ENCODE data around the gene ST7.
"Not testable (repeated sequence)": the region's sequence is repeated elsewhere in the genome, so short reads cannot be mapped to it uniquely, and the experiment has no call there.

Gene ST7

DNA sequence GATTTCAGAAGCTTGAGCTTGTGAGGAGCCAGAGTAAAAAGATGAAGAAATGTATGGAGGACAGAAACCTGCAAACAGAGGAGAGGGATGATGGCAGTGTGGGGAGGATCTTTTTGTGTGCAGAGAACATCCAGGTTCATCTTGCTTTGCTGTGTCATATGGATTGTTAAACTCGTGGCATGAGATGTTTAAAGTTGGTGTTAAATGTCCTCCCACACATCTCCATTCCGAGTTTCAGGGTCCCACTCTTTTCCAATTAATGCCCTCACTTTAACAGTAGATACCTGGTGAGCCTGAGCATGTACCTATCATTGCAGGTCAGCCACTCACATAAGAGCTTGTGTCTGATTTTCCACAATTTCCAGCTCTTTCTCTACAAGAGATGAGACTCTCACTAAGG is 147.7 kb downstream of the ST7 start:
- no peak for DNase-seq

DNA sequence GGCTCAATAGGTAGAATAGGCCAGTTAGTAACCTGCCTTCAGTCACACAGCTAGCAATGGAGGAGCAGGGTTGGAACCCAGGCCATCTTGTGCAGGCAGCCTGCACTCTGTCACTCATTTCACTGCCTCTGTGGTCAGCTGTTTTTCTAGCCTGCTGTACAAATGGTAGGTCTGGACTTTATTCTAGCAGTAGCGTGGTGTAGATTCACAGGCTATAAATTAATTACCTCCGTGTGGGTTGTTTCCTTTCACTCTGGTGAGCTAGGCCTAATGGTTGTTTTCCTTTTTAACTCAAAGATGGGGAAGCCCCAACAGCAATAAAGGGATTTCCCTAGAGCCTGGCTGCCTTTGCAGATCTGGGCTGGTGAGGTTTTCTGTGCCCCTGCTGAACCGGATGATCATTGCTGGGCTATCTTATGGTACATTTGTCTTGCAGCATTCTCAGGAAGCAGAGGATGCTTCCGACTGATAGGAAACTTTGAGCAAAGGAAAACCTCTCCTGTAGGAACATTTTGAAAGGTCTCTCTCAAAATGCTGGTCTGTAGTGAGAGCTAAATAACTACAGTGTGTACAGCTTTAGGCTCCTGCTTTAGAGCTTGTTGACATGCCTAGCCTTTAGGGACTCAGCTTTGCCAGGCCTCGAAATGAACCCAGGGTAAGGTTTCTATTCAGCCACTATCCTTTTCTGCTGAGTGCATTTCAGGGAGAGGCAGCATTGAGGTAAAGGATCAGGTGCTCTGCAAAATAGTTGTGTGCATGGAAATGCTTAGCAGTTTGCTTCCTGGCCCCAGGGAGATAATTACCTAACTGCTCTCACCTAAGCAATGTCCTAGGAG is 157.4 kb downstream of the ST7 start:
- DNase-seq: no peak

DNA sequence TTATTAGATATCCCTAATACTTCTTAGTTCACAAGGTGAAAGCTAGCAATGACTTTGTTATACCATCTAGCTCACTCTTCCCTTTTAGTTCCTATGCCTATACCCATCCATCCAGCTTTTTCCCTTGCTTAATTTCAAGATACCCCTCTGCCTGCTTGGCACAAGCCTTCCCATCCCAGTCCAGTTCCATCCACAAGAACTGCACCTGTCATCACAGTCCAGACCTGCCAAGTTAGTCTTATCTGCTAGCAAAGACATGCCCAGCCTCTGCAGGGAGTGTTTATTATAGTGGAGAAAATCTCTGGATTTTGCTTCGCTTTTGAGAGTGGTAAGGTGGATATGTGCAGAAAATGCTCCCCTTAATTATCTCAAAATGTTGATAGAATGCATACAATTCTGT is 158.2 kb downstream of the ST7 start:
- no peak for DNase-seq

DNA sequence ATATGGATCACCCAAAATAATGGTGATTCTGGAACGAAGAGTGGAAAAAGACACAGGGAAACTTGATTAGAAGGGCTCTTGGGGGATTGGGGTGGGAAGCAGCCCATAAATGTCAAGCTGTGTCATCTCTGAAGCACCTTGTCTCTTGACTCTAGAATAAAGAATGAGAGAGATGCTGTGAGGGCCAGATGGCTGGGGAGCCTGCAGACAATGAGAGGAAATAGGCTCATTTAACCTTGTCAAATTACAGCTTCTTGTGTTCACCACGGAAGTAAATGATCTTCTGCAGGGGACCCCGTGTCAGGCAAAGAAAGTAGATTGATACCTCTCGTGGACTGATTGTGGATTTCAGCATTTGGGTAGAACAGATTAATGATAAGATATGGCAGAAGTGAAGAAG is 159.3 kb downstream of the ST7 start:
- DNase-seq: no peak

DNA sequence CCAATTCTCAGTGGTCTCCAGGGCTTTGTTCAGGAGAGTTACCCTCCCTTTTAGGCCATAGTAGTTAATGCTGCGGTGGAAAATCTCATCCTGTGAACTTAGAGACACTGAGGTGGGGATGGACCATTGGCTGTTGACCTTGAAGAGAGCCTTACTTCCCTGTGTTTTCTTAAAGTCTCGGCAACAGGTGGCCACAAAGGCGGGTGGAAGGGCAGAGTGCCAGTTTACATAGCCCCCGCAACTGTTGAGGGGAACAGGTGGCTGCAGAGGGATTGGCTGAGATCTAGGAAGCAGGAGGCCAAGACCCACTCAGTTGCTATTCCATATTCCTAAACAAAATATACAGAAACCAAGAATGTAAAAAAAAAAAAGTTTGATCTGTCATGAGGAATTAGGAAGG is 160.6 kb downstream of the ST7 start:
- DNase-seq: no peak

DNA sequence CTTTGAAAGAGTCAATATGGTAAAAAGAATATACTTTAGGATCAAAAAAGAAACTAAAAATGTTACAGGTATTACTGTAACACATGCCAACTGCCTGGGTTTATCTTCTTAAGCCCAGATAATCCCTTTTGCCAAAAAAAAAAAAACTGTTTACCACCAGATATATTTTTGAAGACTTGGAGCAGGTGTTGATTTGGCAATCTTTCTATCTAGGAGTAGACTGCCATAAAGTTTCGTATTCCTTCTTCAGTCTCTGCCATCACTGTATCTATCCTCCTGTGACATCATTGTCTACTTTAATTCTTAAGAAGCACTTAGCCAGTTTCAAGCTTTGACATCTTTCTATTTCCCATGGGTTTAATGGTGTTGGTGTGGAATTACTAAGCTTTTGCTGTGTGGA is 161.0 kb downstream of the ST7 start:
- no peak for DNase-seq

DNA sequence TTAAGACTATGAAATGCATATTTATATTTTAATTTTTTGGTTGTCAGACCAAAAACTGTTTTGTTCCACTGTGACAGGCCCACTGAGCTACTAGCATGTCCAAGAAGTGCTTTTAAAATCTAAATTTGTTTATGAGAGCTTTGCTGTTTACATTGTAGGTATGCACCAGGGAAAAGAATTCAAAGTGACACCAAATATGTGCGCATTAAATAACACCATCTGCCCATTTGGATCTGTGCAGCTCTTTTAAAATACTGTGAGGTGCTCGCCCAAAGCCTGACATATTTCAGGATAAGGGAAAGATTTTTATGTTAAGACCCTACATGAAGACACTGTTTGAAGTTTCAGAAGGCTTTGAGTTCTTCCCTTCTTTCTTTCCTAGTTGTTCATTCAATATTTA is 162.9 kb downstream of the ST7 start:
- no peak for DNase-seq

DNA sequence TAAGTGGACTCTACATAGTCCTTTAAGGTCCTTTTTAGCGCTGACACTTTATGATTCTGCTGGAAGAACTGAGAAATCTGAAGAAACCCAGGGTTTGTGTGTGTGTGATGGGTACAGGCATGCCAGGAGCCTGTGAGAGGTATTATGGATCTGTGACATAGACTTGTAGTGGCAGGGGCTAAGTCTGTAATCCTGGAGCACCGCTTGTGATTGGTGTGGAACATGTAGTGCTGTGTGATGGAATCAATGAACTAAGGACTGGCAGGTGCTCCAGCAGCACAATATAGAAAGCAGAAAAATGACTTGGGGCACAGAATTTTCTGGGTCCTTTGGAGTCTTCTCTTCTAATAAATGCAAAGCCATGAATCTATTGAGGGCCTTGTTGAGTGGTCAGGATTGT is 163.9 kb downstream of the ST7 start:
- DNase-seq: no peak

DNA sequence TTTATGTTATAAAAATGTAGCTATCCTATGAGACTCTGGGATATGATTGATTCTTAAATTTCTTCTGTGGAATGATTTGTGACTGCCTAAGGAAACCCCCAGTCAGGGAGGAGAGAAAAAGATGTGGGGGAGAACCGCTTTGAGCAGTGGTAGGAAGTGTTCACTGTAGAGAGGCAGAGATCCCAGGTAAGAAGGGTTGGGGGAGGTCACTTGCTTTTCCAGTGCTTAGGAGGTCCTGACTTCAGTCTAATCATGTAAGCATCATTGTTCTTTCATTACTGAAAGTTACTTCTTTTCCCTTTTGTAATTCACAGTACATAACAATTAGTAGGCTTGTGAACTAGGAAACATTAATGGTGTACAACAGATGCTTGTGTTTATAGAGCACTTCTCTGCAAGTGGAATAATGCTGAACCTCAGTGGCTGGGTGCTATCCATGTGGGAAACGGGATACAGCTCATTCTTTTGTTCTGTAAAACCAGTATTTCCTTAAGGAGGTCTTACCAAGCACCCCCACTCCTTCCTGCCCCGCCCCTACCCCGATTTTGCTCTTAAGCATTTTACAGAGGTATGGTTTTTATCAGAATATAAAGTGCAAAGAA is 165.4 kb downstream of the ST7 start:
- no peak for DNase-seq

DNA sequence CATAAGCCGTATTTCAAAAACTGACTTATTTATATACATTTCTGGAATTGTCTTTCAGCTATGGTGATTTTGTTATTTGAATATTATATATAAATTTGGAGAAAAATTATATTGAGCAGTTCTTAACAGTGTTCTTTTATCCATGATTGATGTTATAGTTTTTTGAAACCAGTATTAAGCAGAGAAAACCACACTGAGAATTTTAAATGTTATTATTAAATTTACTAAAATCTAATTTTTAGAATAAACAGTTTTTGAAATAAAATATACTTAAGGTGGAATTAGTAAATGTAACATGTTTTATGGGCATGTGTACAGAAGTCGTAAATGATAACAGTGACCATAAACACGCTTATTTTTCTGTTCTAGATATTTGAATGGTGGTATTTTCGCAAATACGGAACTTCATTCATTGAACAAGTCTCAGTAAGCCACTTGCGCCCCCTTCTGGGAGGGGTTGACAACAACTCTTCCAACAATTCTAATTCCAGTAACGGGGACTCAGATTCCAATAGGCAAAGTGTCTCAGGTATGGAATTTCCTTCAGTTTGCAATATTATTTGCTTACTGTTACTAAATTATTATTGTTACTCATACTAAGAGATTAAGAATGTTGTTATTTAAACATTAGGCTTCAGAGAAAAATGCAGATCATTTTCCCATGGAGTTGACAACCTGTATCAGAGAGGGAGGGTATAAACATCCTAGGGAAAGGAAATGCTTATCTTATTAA is 166.1 kb downstream of the ST7 start:
- no peak for DNase-seq

DNA sequence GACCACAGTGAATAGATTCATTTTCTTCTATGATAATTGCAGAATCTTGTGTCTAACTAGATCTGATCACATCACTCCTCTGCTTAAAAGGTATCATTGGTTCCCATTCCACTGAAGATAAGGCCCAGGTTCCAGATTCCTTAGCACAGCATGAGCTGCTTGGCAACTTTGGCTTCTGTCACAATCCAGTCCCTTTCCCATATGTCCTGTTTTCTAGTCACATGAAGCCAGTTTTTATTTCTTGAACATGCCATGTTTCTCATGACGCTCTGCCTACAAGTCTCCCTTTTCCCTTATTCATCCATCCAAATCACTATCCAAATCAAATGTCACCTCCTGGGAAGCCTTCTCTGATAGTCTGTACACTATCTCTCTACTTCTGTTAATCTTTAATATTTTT is 167.0 kb downstream of the ST7 start:
- not testable (repeated sequence) for DNase-seq

DNA sequence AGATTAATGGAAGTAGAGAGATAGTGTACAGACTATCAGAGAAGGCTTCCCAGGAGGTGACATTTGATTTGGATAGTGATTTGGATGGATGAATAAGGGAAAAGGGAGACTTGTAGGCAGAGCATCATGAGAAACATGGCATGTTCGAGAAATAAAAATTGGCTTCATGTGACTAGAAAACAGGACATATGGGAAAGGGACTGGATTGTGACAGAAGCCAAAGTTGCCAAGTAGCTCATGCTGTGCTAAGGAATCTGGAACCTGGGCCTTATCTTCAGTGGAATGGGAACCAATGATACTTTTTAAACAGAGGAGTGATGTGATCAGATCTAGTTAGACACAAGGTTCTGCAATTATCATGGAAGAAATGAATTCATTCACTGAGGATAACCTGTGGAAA is 168.7 kb downstream of the ST7 start:
- DNase-seq: not testable (repeated sequence)

DNA sequence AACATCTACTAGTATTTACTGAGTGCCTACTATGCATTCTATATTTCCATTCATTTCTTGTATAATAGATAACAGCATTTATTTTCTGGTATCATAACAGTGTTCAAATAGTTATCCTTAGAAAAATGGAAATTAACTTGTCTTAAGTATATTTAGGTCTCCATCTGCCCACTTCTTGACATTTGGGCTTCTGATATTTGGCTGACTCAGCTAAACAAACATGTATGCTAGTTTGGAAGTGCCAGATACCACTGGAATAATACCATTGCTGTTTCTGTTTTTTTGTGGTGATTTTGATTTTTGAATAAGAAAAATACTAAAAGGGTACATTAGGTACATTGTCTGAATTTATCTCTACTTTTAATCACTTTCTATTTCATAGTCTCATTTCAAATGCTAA is 169.2 kb downstream of the ST7 start:
- DNase-seq: no peak

DNA sequence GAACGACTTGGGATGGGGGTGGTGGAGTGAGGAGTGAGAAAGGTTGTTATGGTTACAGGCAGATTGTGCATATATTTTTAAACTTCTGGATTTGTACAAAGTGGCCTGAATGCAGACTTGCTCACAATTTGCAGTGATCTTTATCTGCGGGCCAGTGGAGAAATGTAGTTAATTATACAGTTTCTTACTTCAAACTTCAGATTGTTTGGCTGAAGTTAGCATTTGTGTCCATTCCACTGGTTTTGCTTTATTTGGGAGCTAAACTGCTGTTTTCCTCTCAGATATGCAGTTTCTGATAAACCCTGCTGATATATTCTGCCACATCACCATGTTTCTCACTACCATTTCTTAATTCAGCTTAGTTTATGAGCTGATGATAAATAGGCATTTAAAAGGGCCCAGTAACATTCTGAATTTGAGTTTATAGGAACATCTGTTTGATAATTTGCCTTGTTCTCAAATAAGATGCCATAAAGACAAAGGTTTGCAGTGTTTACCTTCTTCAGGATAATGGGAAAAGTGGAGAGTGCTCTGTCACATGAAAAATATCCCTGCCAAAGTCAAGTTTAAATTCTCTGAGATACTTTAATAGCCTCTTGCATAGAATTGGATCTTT is 170.1 kb downstream of the ST7 start:
- no peak for DNase-seq

DNA sequence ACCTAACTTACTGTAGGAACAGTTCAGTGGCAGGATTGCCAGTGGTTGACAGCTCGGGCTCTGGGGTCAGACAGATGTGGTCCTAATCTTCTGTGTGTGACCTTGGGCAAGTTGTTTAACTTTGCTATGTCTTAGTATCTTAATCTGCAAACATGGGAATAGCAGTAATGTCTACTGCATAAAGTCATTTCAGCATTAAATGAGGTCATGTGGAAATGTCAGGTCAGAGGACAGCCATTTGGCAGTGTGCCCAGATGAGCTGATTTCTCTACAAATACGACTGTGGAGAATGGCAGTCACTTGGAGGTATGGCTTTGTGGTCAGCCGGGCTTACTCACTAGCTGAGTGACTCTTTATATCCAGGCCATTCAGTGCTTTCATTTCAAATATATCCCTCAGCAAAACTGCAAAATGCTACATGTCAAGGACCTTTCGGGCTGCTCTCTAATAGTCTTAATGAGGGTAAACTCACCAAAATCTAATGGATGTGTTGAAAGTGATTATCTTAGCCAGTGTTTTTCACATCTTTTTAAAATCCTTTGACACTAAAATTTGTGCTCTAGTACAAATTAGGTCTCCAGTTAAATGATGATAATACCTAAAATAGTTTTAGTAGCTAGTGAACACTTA is 171.4 kb downstream of the ST7 start:
- DNase-seq: no peak

DNA sequence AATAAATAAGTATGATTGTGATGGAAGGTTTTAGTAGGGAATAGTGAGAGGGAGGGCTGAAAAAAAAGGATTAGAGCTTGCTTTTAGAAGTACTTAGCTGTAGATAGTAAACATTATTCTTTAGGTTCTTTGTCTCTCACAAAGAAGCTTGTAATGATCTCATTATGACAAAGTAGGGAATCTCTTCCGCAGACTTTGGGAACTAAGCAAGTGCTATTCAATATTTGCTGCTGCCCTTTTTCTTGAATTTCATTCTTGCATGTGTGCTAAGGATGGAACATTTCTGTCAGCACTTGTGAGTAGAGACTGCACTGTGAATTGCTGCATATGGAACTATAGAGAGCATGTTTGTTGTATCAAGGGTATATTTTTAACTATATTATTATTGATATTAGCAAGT is 173.4 kb downstream of the ST7 start:
- no peak for DNase-seq

DNA sequence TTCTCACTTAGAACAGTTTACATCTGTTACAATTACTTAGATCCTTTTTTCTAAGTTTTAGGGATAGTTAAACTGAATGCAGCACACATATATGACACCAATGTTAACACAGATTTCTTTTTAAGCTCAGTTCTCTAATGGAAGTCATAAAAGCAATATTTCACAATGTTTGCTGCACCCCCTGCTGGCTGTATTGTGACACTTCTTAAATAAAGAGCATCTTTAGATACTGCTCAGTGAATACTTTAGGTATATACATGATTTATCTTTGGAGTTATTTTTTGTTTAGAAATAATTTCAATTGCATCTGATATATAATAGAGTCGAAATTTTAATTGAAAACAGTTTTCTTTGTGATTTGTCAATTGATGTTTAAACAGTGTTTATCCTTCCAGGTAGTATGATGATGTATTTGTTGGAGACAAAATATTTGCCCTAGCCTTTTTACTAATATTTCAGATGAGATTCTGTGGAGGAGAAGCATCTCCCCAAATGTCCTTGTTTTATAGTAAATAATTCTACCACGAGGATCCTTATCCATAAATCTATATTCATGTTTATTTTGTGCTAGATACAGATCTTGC is 174.4 kb downstream of the ST7 start:
- no peak for DNase-seq

DNA sequence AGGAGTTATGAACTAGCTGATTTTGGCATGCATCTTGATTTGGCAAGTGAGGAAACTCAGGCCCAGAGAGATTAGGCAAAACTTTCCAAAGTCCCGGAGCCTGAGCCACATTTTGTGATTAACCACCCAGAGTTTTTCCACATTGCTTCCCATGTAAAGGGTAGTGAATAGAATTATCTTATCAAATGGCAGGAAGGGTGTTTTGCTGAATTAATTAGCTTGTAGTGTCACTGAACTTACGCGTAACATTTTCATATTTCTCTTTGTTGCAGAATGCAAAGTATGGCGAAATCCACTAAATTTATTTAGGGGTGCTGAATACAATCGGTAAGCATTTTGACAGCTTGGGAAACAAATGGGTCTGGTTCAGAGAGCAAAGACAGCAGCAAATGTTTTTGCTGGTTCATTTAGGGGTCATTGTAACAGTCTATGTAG is 176.2 kb downstream of the ST7 start:
- no peak for DNase-seq

DNA sequence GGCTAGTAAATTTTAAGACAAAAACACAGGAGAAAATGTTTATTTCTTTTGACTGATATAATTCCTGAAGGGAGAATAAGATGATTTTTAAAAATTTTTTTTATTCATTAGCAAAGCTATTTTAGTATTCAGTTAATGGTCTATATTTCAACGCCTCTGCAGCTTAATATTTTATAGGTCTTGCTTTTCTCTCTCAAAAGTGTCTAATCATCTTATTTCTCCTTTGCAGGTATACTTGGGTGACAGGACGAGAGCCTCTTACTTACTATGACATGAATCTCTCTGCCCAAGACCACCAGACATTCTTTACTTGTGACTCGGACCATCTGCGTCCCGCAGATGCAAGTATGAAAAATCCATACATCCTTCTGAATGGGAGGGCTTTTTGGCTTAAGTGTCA is 177.0 kb downstream of the ST7 start:
- no peak for DNase-seq

DNA sequence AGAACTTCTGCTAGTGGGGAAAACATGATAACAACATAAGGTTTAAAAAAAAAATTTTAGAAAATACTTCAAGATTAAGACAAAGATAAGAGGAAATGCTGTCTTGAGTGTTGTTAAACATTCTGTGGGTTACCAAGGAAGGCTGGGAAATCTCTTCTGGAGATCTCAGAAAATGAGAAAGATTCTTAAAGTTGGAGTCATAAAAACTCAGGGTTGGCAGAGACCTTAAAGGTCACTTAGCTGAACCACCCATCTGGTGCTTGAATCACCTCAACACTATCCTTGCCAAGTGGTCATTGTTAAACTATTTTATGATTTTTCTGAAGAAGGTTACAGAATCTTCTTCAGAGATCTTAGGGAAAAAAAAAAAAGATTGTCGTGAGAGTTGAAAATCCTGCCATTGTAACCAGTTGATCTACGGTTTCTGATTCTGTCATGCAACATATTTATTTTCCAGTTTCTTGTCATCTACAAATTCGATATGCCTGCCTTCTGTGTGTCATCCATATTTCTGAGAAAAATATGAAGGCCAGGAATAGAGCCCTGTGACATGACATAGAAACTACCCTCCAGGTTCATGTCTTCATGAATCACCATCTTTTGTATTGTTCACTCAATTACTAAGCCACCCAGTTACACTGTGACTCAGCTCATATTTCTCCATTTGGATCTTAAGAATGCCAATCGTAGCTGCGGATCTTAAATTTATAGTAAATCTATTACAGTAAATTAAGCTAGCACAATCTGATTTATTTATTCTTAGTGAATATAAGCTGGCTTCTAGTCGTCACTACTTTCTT is 179.2 kb downstream of the ST7 start:
- DNase-seq: no peak

DNA sequence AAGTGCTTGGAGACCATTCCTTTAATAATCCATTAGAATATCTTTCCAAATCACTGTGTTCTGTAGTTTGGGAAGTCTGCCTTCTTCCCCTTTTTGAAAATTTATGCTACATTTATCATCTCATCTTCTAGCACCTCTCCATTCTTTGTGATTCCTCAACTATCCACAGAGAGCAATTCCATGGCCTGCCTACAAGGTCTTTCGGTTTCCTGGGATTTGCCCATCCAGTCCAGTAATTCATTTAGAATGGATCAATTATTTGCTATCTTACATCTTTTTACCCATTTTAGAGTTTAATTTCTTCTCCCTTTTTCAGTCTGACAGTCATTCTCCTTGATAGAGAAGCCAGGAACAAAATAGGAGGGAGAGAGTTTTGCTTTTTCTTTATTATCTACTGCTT is 179.8 kb downstream of the ST7 start:
- DNase-seq: no peak

DNA sequence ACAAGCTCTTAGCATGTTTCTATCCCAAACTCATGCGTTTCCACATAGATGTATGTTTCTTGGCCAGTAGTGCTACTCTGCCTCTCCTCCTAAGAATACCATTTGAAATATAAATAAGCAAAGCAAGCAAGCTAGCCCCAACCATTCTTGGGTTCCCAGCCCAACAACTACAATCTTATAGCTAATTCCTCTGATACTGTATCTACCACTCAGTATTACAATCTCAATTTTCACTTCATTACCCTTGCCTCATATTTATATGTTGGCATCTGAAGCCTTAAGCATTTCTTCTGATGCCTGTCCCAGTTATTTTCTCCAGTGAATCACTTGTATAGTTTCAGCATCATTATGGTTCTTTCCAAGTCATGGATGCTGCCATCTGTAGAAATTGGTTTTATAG is 181.1 kb downstream of the ST7 start:
- DNase-seq: no peak

Measured in cortex of kidney (tissue), 1 donor.